Parathyroid adenoma (tissue), 2 donors: ENCODE measurements around the gene CNTN5.

ENCODE experiments used
- H2AFZ ChIP-seq: fragments of 300-600 bp; sonication (generic); one replicate; pipeline ENCODE4 v1.7.0; 2017; ENCODE audit warnings: antibody characterized with exemption, mild to moderate bottlenecking
- H3K27ac ChIP-seq: fragments of 300-600 bp; sonication (generic); one replicate; pipeline ENCODE4 v1.7.0; 2017
- H3K27me3 ChIP-seq: fragments of 300-600 bp; sonication (generic); one replicate; pipeline ENCODE4 v1.7.0; 2017; ENCODE audit warnings: low read length; ENCODE audit not compliant: control insufficient read depth, insufficient read depth
- H3K36me3 ChIP-seq: fragments of 300-600 bp; sonication (generic); one replicate; pipeline ENCODE4 v1.7.0; 2017; ENCODE audit warnings: low read length; ENCODE audit not compliant: control insufficient read depth, insufficient read depth
- H3K4me1 ChIP-seq: fragments of 300-600 bp; sonication (generic); one replicate; pipeline ENCODE4 v1.7.0; 2017; ENCODE audit warnings: control low read depth
- H3K4me2 ChIP-seq: fragments of 300-600 bp; sonication (generic); one replicate; pipeline ENCODE4 v1.7.0; 2017; ENCODE audit warnings: low read length
- H3K4me3 ChIP-seq: fragments of 300-600 bp; sonication (generic); one replicate; pipeline ENCODE4 v1.7.0; 2017; ENCODE audit warnings: low read depth, low read length
- H3K79me2 ChIP-seq: fragments of 300-600 bp; sonication (generic); one replicate; pipeline ENCODE4 v1.7.0; 2017; ENCODE audit warnings: control low read depth
- H3K9ac ChIP-seq: fragments of 300-600 bp; sonication (generic); one replicate; pipeline ENCODE4 v1.7.0; 2017; ENCODE audit warnings: mild to moderate bottlenecking
- H3K9me3 ChIP-seq: fragments of 300-600 bp; sonication (generic); one replicate; pipeline ENCODE4 v1.7.0; 2017; ENCODE audit warnings: low read length; ENCODE audit not compliant: control insufficient read depth
- TF ChIP-seq, protein P1 (sequence below): fragments of 300-600 bp; sonication (generic); IDR thresholded peaks from one replicate; pipeline ENCODE4 v1.7.0; 2017; ENCODE audit warnings: antibody characterized with exemption, mild to moderate bottlenecking
- donor health status: primary hyperparathyroidism.

Gene CNTN5

GRCh38 chr11:100185588-100185987, 1164.8 kb downstream of the CNTN5 start:
- Histone ChIP-seq H3K9ac (no peak overlapping the region), H3K4me2 (no peak overlapping the region), H3K27ac (no peak overlapping the region), H2AFZ (no peak overlapping the region), H3K79me2 (no peaks in the 10 kb centered on the region), H3K4me3 (no peak overlapping the region), H3K4me1 (no peaks in the 10 kb centered on the region), H3K9me3 (no peaks in the 10 kb centered on the region), H3K36me3 (no peaks in the 10 kb centered on the region), H3K27me3 (no peaks in the 10 kb centered on the region)
- TF ChIP-seq, protein P1, sequence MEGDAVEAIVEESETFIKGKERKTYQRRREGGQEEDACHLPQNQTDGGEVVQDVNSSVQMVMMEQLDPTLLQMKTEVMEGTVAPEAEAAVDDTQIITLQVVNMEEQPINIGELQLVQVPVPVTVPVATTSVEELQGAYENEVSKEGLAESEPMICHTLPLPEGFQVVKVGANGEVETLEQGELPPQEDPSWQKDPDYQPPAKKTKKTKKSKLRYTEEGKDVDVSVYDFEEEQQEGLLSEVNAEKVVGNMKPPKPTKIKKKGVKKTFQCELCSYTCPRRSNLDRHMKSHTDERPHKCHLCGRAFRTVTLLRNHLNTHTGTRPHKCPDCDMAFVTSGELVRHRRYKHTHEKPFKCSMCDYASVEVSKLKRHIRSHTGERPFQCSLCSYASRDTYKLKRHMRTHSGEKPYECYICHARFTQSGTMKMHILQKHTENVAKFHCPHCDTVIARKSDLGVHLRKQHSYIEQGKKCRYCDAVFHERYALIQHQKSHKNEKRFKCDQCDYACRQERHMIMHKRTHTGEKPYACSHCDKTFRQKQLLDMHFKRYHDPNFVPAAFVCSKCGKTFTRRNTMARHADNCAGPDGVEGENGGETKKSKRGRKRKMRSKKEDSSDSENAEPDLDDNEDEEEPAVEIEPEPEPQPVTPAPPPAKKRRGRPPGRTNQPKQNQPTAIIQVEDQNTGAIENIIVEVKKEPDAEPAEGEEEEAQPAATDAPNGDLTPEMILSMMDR: no peak

DNA sequence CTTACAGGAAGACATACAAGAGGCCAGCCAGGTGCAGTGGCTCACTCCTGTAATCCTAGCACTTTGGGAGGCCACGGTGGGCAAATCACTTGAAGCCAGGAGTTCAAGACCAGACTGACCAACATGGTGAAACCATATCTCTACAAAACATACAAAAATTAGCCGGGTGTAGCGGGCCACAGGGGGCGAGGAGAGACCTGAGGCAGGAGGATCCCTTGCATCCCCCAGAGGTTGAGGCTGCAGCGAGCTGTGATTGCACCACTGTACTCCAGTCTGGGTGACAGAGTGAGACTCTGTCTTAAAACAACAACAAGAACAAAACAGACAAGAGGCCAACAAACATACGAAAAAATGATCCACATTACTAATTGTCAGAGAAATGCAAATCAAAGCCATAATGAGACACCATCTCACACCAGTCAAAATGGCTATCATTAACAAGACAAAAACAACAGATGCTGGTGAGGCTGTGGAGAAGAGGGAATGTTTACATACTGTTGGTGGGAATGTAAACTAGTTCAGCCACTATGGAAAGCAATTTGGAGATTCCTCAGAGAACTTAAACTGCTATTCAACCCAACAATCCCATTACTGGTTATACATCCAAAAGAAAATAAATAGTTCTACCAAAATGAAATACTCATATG, 1167.5 kb downstream of the CNTN5 start:
- no peak overlapping the region for H3K4me3 ChIP-seq
- no peaks in the 10 kb centered on the region for H3K36me3 ChIP-seq

DNA sequence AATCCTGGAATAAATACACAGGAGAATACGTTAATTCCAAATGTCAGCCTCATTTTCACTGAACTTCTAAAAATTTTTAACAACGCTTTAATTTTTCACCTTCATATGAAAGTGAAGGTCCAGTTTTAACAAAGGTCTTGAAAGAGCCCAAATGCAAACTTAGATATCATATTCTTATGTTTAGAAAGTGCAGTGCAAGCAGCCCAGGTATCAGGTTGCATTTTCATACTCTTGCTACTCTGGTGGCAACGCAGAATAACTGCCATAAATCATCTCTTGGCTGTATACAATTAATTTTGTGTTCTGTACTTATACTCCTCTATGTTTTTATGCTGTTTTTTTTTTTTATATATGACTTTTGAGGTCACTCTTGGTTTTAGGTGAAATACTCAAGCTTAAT, 1169.6 kb downstream of the CNTN5 start:
- no peak overlapping the region for H3K27ac ChIP-seq
- no peaks in the 10 kb centered on the region for H3K79me2 ChIP-seq
- no peak overlapping the region for H3K9ac ChIP-seq
- H3K4me2 ChIP-seq: no peak overlapping the region
- no peak overlapping the region for H2AFZ ChIP-seq
- no peaks in the 10 kb centered on the region for H3K36me3 ChIP-seq
- H3K4me3 ChIP-seq: no peak overlapping the region
- TF ChIP-seq, protein P1: no peak
- H3K9me3 ChIP-seq: no peaks in the 10 kb centered on the region
- H3K4me1 ChIP-seq: no peaks in the 10 kb centered on the region
- no peaks in the 10 kb centered on the region for H3K27me3 ChIP-seq

More for the DNA sequence above, 1167.5 kb downstream of the CNTN5 start:
- H3K4me2 ChIP-seq: no peak overlapping the region
- no peaks in the 10 kb centered on the region for H3K79me2 ChIP-seq
- TF ChIP-seq, protein P1: no peak
- no peaks in the 10 kb centered on the region for H3K4me1 ChIP-seq
- H3K9me3 ChIP-seq: no peaks in the 10 kb centered on the region
- H2AFZ ChIP-seq: no peak overlapping the region
- H3K27me3 ChIP-seq: no peaks in the 10 kb centered on the region
- H3K27ac ChIP-seq: no peak overlapping the region
- no peak overlapping the region for H3K9ac ChIP-seq

DNA sequence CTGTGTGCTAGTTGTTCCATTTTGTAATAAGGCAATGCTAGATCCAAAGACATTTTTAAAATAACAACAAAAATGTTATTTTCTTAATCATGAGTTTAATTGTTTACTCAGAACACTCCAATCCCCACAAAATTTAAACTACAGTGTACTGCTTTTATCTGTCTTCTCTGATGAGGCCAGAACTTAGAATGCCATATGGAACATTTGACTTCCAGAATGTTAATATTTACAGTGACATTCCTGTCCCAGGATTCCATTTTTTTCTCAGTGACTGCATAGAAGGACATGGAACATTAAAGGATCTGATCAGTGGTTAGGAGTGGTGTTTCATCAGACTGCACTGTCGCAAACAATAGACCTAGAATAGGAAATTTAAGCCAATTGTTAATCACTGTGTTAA, 1171.4 kb downstream of the CNTN5 start:
- Histone ChIP-seq H3K79me2 (no peaks in the 10 kb centered on the region), H3K9ac (no peak overlapping the region), H3K36me3 (no peaks in the 10 kb centered on the region), H3K27ac (no peak overlapping the region), H3K27me3 (no peaks in the 10 kb centered on the region), H3K4me1 (no peaks in the 10 kb centered on the region), H3K9me3 (no peaks in the 10 kb centered on the region), H3K4me2 (no peak overlapping the region), H2AFZ (no peak overlapping the region), H3K4me3 (no peak overlapping the region)
- TF ChIP-seq, protein P1: no peak

GRCh38 chr11:100203789-100204188, 1183.0 kb downstream of the CNTN5 start:
- Histone ChIP-seq H3K4me1 (no peaks in the 10 kb centered on the region), H3K27me3 (no peaks in the 10 kb centered on the region), H3K9ac (no peak overlapping the region), H3K9me3 (no peaks in the 10 kb centered on the region), H3K4me3 (no peak overlapping the region), H3K4me2 (no peak overlapping the region), H3K79me2 (no peaks in the 10 kb centered on the region), H3K27ac (no peak overlapping the region), H3K36me3 (no peaks in the 10 kb centered on the region), H2AFZ (no peak overlapping the region)
- TF ChIP-seq, protein P1: no peak
